IMR-90 (cell line): ENCODE measurements around the gene SVOPL.

ENCODE experiments used
- BHLHE40 ChIP-seq: fragments of 150-350 bp; IDR thresholded peaks from 2 replicates; pipeline ENCODE4 v1.6.1; 2016; ENCODE audit warnings: mild to moderate bottlenecking, low read depth, low read length
- FOS ChIP-seq: fragments of 150-350 bp; IDR thresholded peaks from 2 replicates; pipeline ENCODE4 v1.6.1; 2016; ENCODE audit warnings: low read depth, low read length
- MAFK ChIP-seq: IDR thresholded peaks from 2 replicates; pipeline ENCODE4 v1.6.1; 2012; ENCODE audit warnings: low read depth, low read length, improper control_type of control experiment
- POLR2A ChIP-seq: IDR thresholded peaks from 2 replicates; pipeline ENCODE4 v1.6.1; 2012; ENCODE audit warnings: mild to moderate bottlenecking, low read depth, low read length

DNA sequence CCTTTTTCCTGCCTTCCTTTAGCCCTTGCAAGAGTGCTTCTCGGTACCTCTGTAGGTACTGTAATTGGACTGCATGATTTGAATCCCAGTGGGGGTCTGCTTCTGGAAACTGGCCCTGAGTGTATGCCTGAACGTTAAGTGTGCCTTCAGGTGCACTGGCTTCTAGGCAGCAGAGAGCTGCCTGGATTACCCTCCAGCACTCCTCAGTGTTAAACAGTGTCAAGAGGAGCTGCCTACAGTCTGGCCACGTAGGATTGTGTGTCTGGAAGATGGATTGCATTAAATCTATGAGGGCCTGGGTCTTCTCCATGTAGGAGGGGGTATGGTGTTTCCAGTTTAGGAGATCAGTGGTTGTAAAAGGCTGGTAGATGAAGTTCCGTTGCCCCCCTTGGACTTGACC is 137.4 kb downstream of the SVOPL start:
- no peak for TF ChIP-seq BHLHE40
- no peak for TF ChIP-seq POLR2A
- TF ChIP-seq FOS, result no peak
- TF ChIP-seq MAFK, result no peak
